GM19043 (cell line): ENCODE results near the gene FTHL17.

Source experiments
- ATAC-seq: cut with Tn5 transposase; IDR thresholded peaks from one replicate; pipeline ENCODE4 v1.9.1; 2021; ENCODE audit warnings: low read depth; ENCODE audit not compliant: unreplicated experiment

Gene FTHL17

GRCh38 chrX:31071725-31072124 lies at the start of gene FTHL17:
TSS of gene FTHL17 (minus strand) at chrX:31072041. CDS start at chrX:31071953, 88 bp downstream.
- no peak for ATAC-seq

DNA sequence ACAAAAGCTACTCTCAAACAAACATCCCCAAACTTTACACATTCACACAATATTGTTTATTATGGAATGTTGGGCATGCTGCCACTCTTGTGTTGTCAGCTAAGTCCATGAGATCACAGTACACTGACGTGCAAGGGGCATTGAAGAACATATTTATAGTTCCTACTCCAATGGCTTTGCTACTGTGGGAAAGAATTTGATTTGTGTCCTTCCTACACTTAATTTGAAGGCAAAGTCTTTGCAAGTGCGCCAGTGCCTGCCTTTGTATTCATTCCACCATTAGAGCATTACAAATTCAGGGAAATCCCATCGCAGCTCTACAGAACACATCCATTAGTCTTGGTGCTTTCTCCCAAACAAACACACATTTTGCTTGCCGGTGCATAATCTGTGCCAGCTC lies 45.4 kb upstream of the FTHL17 start:
- no peak for ATAC-seq

DNA sequence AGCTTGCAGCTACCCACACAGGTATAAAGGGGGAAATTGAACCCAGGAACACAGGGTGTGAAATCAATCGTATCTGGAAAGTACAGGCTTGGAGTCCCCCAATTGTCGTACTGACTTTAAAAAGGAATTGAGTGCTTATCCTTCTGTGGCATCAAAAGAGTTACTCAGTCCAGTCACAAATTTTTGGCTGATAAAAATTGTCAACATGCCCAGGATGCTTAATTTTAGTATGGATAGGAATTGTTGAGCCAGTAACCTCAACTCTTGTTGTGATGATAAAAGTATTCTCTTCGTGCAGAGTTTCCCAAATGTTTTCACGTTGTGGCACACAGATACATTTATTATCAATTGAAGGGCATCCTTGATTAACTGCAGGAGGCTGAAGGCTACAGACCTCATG lies 43.6 kb upstream of the FTHL17 start:
- ATAC-seq: no peak

GRCh38 chrX:31114858-31115257 lies 43.0 kb upstream of the FTHL17 start:
- no peak for ATAC-seq

GRCh38 chrX:31112226-31112999 lies 40.6 kb upstream of the FTHL17 start:
- no peak for ATAC-seq

- no peak for ATAC-seq
Measured at GRCh38 chrX:31110657-31111056, 38.8 kb upstream of the FTHL17 start.

DNA sequence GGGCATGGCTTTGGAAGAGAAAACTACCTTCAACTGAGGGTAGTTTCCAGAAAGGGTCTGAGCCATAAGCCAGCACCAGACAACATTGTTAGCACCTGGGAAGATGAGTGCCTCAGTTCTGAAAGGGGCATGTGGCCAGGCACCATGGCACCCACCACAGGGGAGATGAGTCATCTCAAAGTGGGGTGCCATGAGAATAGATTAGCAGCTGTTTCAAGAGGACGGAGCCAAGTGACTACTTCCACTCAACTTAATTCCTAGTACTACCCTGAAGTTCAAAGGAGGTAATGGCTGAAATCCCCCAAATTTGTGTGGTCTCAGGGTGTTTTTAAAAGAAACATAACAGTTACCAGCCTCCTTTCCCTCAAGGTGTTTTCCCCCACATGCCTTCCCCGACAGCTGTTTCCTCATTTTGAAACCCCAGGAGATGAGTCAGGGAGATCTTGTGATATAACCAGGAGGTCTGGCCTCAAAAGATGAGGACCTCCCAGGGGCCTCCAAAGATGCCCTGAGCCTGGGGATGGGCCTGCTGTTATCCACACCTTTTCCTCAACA lies 27.8 kb upstream of the FTHL17 start:
- ATAC-seq: peak; percentile 58

DNA sequence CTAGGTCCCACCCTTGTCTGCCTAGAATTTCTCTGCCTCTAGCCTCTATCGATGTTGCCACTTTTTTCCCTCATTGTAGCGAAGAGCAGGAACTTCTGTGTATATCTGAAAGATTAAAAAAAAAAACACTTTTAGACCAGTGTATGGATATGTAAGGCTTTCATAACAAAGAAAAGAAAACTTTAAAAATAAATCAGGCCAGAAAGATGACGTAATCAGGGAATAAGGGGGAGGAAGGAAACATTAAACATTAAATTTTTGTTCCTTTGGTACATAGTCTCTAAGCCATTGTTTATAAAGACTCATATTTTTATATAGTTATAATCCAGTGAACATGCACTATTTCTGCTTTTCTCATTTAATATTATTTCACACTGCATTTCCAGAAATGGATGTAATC lies 26.2 kb upstream of the FTHL17 start:
- no peak for ATAC-seq

DNA sequence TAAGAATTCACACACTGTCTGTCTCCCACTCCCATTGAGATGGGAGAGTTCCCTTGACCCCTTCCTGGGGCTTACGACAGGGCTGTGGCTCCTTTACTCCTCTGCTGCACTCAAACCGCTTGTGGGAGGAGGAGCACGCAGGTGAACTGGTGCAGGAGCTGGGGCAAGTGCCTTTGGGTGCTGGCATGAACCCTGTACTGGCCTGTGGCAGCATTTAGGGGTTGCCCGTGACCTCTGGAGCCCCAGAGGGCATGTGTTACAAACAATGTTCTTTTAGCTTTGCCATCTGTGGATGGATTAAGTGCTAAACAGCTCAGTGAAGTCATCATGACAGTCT lies 21.8 kb upstream of the FTHL17 start:
- no peak for ATAC-seq

- ATAC-seq: no peak
Measured at GRCh38 chrX:31092970-31093638, 21.3 kb upstream of the FTHL17 start.

GRCh38 chrX:31092476-31092875 lies 20.6 kb upstream of the FTHL17 start:
- ATAC-seq: no peak

GRCh38 chrX:31091819-31092218 lies 20.0 kb upstream of the FTHL17 start:
- ATAC-seq: no peak

- ATAC-seq: no peak
Measured at GRCh38 chrX:31074522-31074921, 2.7 kb upstream of the FTHL17 start.

GRCh38 chrX:31071262-31071661 lies 579 bp downstream of the FTHL17 start:
- ATAC-seq: no peak

- peak; percentile 50 for ATAC-seq
Measured at GRCh38 chrX:31070057-31070468, 1.8 kb downstream of the FTHL17 start.

DNA sequence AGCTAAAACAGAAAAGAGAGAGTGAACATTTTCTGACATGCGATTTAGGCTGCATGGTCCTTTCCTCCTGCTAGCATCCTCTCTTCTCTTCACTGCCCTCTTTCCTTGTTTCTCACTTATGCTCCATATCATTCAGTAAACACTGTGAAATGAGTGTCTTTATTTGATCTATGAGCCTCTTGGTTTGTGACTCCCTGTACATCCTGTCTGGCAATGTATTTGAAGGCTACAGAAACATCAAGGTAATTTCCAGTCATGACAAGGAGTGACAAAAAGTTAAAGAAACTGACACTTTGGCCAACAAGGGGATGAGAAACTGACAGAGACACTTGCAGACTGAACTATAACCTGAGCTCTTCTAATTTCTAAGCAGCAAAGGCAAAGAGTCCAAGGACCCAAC lies 8.7 kb downstream of the FTHL17 start:
- no peak for ATAC-seq

GRCh38 chrX:31061091-31061490 lies 10.8 kb downstream of the FTHL17 start:
- peak; percentile 86 for ATAC-seq

DNA sequence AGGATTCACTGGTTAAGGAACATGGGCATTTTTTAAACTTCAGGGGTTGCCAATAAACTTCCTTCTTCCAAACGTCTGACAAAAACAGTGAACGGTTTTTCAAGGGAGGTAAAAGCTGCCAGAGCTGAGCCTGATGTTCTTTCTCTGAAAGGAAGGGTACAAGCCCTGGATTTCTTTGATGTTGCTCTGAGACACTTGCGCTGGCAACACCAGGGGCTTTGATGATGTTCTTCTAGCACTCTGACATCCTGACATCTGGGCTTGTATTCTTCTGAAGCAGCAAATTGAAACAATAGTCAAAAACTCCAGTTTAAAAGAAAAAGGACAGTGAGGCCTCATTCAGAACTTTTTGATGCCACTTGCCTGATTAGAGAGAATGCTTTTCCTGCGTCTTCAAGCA lies 11.8 kb downstream of the FTHL17 start:
- no peak for ATAC-seq

DNA sequence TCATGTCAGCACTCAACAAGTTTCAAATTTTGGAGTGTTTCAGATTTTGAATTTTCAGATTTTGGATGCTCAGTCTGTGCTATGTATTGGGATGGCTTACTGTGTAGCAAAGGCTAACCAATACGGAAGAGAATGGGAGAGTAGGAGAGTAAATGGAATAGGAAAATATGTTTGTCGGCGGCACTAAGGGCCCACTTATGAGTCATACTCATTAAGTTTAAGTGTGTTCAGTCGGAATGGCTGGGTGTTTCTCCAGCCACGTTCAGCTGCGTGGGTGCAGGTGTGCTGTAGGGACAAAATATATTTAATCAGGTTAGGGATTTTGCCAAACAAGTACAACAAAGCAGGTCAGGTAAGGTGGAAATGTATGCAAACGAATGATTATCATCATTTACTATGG lies 13.6 kb downstream of the FTHL17 start:
- no peak for ATAC-seq

DNA sequence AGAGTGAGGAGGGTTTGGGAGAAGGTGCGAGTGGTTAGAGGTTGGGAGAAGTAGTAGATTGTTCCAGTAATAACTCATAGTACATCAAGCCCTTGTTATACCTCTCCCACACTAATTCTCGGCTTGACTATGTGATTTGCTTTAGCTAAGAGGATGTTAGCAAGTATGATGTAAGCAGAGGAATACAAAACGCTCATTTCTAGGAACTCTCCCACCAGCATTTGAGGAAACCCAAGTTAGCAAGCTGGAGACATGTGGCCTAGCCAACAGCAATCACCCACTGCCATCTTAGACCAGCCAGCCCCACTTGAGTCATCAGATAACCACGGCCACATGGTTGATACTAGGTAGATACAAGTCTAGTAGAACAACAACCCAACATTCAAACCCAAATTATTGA lies 14.2 kb downstream of the FTHL17 start:
- no peak for ATAC-seq

DNA sequence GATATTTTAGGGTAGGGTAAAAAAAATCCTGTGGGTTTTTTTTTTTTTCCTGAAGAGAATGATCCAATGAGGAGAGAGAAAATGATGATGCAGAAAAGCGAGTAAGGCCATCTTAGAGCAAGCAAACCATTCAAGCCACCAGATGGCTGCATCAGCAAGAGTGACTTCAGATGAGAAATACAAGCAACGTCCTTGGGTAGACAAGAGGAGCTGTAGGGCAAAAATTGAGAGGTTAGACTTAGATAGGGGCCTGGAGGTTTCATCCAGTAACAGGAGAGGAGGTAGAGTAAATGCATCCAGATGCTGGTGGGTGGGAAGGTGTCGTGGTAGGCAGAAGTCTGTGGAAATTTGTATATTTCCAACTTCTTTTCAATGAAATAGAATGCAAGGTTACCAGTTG lies 14.6 kb downstream of the FTHL17 start:
- no peak for ATAC-seq

DNA sequence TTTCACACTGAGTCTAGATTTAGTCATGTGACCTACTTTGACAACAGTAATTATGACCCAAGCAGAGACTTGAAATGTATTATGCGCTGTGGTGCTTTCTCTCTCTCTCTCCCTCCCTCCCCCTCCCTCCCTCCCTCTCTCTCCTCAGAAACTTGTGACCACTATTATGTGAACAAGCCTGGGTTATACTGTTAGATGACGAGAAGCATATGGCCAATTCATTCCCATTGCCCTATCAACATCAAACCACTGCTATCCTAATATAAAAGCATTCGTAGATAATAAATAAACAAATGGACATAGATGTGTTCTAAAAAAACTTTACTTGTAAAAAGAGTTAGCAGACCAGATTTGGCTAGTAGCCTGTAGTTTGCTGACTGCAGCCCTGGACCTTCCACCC lies 18.2 kb downstream of the FTHL17 start:
- ATAC-seq: no peak
